Fibroblast of mammary gland (primary cell): ENCODE data around the gene ARHGAP42.
A peak's percentile ranks its signal among the peaks of the same experiment; 100 is the strongest.

Experiments used
- DNase-seq: peaks from one replicate; pipeline ENCODE4 v3.0.0-alpha.2; 2010; ENCODE audit warnings: low read depth
- H3K4me3 ChIP-seq: 2 replicates; pipeline ENCODE4 v1.5.1; 2011; ENCODE audit warnings: low read depth, mild to moderate bottlenecking, low read length, moderate library complexity; ENCODE audit not compliant: control insufficient read depth
- TF ChIP-seq, protein P1 (sequence below): conservative IDR thresholded peaks from 2 replicates; pipeline ENCODE4 v1.5.1; 2011; ENCODE audit warnings: low read depth, low read length, inconsistent platforms; ENCODE audit not compliant: control insufficient read depth, insufficient read depth

The ARHGAP42 gene

GRCh38 chr11:100841711-100842407 is 154.8 kb downstream of the ARHGAP42 start:
- no peak for DNase-seq
- TF ChIP-seq, protein P1, sequence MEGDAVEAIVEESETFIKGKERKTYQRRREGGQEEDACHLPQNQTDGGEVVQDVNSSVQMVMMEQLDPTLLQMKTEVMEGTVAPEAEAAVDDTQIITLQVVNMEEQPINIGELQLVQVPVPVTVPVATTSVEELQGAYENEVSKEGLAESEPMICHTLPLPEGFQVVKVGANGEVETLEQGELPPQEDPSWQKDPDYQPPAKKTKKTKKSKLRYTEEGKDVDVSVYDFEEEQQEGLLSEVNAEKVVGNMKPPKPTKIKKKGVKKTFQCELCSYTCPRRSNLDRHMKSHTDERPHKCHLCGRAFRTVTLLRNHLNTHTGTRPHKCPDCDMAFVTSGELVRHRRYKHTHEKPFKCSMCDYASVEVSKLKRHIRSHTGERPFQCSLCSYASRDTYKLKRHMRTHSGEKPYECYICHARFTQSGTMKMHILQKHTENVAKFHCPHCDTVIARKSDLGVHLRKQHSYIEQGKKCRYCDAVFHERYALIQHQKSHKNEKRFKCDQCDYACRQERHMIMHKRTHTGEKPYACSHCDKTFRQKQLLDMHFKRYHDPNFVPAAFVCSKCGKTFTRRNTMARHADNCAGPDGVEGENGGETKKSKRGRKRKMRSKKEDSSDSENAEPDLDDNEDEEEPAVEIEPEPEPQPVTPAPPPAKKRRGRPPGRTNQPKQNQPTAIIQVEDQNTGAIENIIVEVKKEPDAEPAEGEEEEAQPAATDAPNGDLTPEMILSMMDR: no peak
- no peak overlapping the region for H3K4me3 ChIP-seq

DNA sequence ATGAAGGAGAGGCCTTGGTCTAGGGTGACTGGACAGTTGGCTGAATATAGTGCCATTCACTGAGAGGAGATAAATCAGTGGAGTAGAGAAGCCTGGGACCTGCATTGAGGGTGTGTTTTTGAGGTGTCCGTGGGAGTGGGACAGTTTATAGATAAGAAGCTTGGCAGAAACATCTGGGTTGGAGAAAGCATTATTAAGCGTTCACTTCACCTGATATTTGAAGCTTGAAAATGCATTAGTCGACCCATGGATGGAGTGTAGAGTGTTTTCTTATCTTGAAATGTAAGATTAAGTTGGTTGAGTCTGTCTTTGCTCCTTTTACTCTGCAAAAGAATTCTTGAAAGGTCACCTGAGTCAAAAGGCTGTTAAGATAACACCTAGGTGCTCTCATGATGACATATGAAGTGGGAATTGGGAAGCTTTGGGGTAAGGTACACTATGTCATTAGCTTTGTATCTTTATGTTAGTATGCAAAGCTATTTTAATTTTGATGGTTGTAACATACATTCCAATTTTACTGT is 160.7 kb downstream of the ARHGAP42 start:
- no peak for DNase-seq
- TF ChIP-seq, protein P1: no peak
- no peak overlapping the region for H3K4me3 ChIP-seq

GRCh38 chr11:100849009-100849900 is 162.2 kb downstream of the ARHGAP42 start:
- H3K4me3 ChIP-seq: no peak overlapping the region
- TF ChIP-seq, protein P1: no peak
- DNase-seq: peak; percentile 97

DNA sequence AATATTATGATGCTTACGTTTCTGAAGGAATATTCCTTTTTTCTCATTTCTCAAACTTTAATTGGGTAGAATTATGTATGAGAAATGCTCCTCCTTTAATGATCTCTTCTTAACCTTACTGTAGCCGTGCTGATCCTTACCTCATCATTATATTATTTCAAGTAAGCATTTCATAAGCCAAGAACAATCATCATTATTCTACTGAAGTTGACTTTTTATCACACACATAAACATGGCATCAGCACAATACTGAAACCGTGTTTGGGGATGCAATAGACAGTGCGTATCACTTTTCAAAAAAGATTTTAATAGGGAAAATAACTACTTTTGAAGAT is 162.8 kb downstream of the ARHGAP42 start:
- H3K4me3 ChIP-seq: no peak overlapping the region
- DNase-seq: peak; percentile 39
- TF ChIP-seq, protein P1: no peak

DNA sequence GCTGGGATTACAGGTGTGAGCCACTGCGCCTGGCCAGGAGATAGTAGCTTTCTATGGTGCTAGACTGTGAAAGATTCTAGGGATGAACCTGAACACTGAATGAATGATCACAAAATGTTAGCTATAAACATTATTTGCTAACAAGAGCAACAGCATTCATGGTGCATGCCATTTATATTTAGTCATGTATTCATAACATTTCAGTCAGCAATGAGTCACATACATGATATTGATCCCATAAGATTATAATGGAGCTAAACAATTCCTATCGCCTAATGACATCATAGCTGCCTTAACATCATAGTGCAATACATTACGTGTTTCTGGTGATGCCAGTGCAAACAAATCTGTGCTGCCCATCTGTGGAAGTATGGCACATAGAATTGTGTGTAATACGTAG is 164.1 kb downstream of the ARHGAP42 start:
- peak; percentile 74 for DNase-seq
- H3K4me3 ChIP-seq: no peak overlapping the region
- TF ChIP-seq, protein P1: no peak

DNA sequence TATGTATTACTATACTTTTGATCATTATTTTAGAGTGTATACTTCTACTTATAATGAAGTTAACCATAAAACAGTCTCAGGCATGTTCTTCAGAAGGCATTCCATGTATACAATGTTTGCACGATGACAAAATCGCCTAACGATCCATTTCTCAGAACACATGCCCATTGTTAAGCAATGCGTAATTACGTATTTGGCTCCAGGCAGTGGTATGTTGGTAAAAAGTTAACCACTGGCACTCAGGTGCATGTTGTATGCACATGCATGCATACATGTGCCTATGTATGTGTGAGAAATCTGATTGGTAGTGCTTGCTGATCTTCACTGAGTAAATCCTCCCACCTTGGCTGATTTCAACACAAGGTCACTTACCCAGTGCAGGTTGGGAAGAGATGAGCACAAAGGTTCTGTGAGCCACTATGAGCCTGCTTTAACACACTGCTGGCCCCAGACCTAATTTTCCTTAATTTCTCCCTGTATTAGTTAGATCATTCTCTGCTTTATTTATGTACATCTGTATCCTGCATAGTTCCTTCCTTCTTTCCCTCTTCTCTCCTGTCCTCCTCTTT is 164.6 kb downstream of the ARHGAP42 start:
- TF ChIP-seq, protein P1: no peak
- H3K4me3 ChIP-seq: no peak overlapping the region
- DNase-seq: no peak
